ENCODE results near the gene GMDS. TPM values are rescaled to one million over a fixed set of nuclear protein-coding genes. Genes with fewer than 3 reads are reported as not detected.

Gene GMDS
- total RNA-seq, 1 donor from 2014 or later = 24.2 TPM

- intact Hi-C loops (cut with micrococcal nuclease) = loop anchor here (5.0 to 10.0 kb wide), 4 partner anchors 212 to 528 kb away; partner anchors contain the start of gene FOXC1
These were observed 140.9 kb downstream of the GMDS start for GRCh38 chr6:2104524-2104880.

- intact Hi-C loops (cut with micrococcal nuclease) = loop anchor here (5.0 to 10.0 kb wide), 4 partner anchors 212 to 528 kb away; partner anchors contain the start of gene FOXC1
These were observed 141.5 kb downstream of the GMDS start for GRCh38 chr6:2103765-2104523.

GRCh38 chr6:2102966-2103365, 142.4 kb downstream of the GMDS start:
- intact Hi-C loops (cut with micrococcal nuclease) = loop anchor here (5.0 to 10.0 kb wide), 4 partner anchors 211 to 529 kb away; partner anchors contain the start of gene FOXC1

DNA sequence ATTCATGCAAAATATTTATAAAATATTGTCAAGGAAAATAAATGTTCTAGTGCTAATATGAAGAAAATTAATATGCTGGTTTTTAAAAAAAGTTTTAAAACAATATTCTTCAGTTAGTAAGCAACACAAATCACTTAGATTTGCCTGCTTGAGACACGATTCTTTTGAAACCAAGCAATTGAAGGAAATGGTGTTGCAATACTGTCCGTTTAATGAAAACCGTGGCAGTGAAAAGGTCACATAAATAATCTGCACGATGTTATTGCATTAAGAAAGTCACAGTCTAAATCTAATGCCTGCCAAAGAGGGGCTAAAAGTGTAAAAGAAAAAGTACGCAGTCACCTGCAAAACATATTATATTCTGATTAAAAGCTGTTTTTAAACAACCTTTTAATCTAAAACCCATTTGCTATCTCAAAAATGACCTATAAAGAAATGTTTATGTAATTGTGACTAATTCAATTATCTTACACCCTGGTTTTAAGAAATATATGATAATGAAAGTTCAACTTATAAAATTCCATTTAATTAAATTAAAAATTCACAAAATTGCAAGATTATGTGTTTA, 143.0 kb downstream of the GMDS start:
- intact Hi-C loops (cut with micrococcal nuclease) = loop anchor here (5.0 to 10.0 kb wide), 4 partner anchors 210 to 530 kb away; partner anchors contain the start of gene FOXC1

DNA sequence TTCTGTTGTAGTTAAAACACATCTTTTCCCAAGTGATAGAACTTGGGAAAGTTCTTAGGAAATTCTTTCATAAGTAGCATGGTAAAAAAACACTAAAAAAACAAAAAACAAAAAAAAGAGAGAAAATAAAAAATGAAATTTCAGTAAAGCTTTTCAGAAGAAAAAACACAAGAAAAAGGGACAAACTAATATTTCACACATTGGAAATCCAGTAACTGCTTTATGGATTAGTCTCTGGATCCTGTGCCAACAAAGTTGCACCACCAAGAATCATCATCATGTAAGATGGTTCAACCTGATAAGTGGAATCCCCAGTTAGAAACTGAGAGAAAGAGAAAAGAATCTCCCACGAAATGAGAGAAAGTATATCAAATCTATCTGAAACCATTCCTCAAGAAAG, 144.2 kb downstream of the GMDS start:
- intact Hi-C loops (cut with micrococcal nuclease) = loop anchor here (5.0 to 10.0 kb wide), 4 partner anchors 209 to 531 kb away; partner anchors contain the start of gene FOXC1

DNA sequence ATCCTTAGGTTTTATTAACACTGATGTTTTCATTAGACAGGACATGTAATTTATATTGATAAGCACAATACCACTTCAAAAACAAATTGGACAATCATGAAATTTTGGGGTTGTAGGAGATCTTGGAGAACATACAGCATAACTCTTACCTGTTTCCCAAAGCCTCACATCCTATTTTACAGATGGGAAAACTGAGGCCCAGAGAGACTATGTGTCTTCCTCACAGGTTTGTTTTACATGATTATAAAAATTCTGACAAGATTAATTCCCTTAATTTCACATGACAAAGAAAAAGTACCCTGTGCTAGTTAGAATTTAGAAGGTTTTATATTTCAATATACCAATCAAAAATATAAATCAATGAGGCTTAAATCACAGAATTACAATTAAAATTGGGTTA, 145.5 kb downstream of the GMDS start:
- intact Hi-C loops (cut with micrococcal nuclease) = loop anchor here (5.0 to 10.0 kb wide), 4 partner anchors 208 to 532 kb away; partner anchors contain the start of gene FOXC1

DNA sequence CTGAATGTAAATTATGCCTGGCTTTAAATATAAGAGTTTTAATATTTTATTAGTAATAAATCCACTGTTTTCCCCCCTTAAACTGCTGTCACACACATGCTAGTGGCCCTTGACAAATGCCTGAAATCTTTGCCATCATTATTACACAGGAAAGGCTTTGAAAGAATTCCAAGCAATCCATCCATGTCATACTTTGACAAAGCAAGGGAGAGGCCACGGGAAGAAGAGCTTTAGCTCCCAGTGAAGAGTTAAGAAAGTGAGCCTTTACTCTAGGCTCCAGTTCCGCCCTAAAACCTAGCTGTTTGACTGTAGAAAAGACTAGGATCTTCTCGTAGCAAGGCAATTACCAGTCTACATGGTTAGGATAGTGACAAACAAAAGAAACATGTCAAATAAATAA, 147.9 kb downstream of the GMDS start:
- intact Hi-C loops (cut with micrococcal nuclease) = no loop called here

GRCh38 chr6:2094642-2095041, 150.8 kb downstream of the GMDS start:
- intact Hi-C loops (cut with micrococcal nuclease) = no loop called here

DNA sequence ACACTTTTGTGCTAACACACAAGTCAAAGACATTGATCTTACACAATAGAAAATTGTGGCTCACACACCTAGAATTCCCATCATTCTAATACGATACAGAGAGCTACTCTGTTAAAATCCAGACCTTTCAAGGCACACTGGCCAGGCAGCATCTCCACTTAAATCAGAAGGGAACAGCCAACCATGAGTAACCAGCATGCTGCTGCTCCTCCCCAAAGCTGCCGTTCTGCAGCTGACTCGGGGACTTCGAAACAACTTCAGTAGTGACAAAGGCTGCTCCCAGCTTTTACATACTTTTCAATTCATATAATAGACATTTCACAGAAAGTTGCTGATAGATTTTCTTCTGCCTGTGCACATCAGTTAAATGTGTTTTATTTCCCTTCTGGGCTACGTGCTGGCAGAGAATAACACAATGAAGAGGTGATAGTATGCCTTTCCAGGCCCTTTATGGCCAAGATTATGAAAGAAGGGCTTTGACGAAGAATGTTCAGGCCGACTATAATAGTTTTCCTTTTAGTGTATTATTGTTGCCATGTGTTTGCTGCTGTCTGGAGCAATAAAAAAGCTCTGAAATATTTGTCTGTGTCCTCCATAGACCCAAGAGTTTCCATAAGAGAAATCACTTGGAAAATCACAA, 159.0 kb downstream of the GMDS start:
- intact Hi-C loops (cut with micrococcal nuclease) = no loop called here

GRCh38 chr6:2085657-2086056, 159.7 kb downstream of the GMDS start:
- intact Hi-C loops (cut with micrococcal nuclease) = no loop called here

DNA sequence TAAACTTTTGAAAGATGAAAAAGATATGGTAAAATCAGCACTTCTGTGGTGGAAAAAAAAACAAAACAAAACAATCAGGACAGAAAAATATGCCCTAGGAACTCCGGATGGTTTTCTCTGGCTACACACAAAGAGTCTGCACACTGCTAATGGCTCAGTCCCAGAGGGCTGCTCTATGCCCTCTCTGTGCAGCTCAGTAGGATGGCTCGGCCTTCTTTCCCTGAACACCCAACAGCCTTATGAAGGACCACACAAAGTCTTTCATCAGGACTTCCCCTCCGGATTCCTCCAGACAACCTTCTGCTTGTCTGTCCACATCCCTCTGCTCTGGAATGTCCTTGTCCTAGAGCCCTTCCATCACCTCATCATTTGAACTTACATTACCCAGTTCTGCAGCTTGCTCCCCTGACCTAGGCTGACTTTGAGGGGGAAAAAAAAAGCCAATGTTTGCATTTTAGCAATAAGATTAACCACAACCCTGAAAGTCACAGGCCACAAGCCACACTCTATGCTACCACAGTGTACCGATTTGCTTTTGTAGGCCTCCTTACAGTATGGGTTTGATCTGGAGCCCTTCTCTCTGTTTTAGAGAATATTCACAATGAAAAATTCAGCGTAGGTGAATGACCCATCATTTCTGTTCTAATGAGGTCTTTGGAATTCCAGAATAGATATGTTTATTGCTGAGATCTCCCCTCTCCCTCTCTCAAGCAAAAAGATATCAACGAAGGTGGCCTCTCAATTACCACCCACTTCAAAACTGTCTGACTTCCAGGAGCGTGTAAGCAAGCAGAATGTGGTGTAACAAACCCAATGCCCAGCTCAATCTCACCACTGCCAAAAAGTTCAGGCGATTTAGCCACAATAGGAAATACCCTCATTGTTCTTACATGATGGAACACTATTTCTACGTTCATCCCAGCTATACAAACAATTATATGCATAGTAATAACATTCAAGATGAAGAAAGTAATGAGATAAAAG, 164.0 kb downstream of the GMDS start:
- intact Hi-C loops (cut with micrococcal nuclease) = loop anchor here (2.0 kb wide), 1 partner anchor 43 kb away; no protein-coding TSS in a partner anchor

DNA sequence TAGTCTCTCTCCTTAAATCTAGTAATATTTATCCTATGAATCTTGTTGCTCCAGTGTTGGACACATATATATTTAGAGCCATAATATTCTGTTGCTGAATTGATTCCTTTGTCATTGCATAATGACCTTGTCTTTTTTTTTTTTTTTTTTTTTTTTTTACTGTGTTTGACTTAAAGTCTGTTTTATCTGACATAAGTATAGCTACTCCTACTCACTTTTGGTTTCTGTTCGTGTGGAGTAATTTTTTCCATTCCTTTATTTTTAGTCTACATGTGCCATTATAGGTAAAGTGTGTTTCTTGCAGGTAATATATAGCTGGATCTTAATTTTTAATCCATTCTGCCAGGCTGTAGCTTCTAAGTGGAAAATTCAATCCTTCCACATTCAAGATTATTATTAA, 166.5 kb downstream of the GMDS start:
- intact Hi-C loops (cut with micrococcal nuclease) = no loop called here

DNA sequence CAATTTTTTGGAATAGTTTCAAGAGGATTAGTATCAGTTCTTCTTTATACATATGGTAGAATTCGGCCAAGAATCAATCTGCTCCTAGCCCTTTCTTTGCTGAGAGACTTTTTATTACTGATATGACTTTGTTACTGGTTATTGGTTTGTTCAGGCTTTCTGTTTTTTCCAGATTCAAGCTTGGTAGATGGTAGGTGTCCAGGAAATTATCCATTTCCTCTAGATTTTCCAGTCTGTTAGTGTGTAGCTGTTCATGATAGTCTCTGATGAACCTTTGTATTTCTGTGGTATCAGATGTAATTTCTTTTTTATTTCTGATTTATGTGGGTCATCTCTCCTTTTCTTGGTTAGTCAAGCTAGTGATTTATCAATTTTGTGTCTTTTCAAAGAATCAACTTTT, 167.6 kb downstream of the GMDS start:
- intact Hi-C loops (cut with micrococcal nuclease) = no loop called here

DNA sequence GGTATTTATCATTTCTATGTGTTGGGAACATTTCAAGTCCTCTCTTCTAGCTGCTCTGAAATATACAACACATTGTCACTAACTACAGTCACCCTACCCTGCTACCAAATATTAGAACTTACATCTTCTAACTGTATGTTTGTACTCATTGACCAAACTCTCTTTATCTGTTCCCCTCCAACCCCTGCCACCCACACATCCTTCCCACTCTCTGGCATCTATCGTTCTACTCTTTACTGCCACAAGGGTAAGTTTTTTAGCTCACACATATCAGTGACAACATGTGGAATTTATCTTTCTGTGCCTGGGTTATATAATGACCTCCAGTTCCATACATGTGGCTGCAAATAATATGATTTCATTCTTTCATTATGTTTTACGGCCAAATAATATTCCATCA, 171.9 kb downstream of the GMDS start:
- intact Hi-C loops (cut with micrococcal nuclease) = no loop called here

DNA sequence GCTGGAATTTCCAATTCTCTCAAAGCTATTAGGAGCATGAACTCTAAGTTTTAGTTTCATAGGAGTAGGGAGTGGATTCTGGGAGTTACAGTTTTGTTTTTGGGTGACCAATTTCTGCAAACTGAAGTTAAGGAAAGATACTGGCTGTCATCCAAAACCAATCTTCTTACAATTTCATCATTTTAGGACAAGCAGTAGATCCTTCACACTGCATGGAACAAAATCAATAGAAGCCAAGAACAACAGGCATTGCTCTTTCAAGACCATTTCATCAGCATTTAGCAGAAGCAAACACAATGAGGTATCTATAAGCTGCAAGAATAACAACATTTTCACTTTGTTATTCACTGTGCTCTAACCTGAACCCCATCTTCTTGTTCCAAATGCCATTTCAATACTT, 173.0 kb downstream of the GMDS start:
- intact Hi-C loops (cut with micrococcal nuclease) = no loop called here

- intact Hi-C loops (cut with micrococcal nuclease) = no loop called here
These were observed 181.9 kb downstream of the GMDS start for GRCh38 chr6:2063547-2063946.

DNA sequence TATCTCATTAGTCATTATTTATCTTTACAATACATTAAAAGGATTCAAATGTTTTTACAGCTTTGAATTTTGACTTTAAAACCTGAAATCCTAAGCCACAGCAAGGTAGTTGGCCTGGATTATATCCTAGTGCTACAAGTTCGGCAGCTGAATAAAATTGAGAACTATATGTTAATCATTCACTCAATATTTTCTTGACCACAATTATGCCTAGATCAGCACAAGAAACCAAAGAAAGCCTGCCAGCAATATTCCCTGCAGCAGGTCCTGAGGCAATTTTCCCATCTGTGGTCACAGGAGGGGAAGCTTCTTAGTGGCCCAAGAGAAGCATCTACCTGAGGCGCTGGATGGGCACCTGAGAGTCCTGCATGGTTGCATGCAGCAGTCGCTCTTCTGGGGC, 183.5 kb downstream of the GMDS start:
- intact Hi-C loops (cut with micrococcal nuclease) = no loop called here

DNA sequence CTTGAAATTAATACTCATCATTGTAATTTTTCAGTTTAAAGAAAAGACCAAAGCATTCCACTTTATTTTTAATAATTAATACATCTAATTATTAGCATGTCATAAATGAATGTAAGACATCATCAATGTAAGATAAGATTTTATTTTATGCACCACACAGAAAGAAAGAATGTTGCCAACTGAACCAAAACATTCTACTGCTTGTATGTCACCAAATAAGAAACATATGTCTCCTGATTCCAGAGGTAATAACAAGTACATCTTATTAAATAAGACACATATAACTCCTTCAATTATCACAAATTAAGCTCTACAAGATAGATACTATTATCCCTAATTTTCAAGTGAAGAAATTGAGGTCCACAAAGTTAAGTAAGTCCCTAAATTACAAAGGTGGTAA, 189.5 kb downstream of the GMDS start:
- intact Hi-C loops (cut with micrococcal nuclease) = no loop called here

- intact Hi-C loops (cut with micrococcal nuclease) = no loop called here
These were observed 190.3 kb downstream of the GMDS start for GRCh38 chr6:2055143-2055542.

GRCh38 chr6:2054516-2055067, 190.8 kb downstream of the GMDS start:
- intact Hi-C loops (cut with micrococcal nuclease) = no loop called here

GRCh38 chr6:2053691-2054090, 191.7 kb downstream of the GMDS start:
- intact Hi-C loops (cut with micrococcal nuclease) = no loop called here
